BE2C (cell line): ENCODE data around the gene WDR7.

Experiments
- DNase-seq: peaks from one replicate; pipeline ENCODE4 v3.0.0-alpha.2; 2020
- H3K27me3 ChIP-seq: fragments of 250-450 bp; sonication (Bioruptor Pico); 2 replicates; pipeline ENCODE4 v1.5.1; 2020; ENCODE audit warnings: mild to moderate bottlenecking
- H3K36me3 ChIP-seq: fragments of 250-450 bp; sonication (Bioruptor Pico); 2 replicates; pipeline ENCODE4 v1.5.1; 2020; ENCODE audit warnings: mild to moderate bottlenecking
- H3K4me1 ChIP-seq: fragments of 250-450 bp; sonication (Bioruptor Pico); 2 replicates; pipeline ENCODE4 v1.5.1; 2020
- H3K4me3 ChIP-seq: 2 replicates; pipeline ENCODE4 v1.5.1; 2011; ENCODE audit warnings: low read depth, low read length
- H3K9me3 ChIP-seq: fragments of 250-450 bp; sonication (Bioruptor Pico); 2 replicates; pipeline ENCODE4 v1.5.1; 2020
- CTCF ChIP-seq: IDR thresholded peaks from 2 replicates; pipeline ENCODE4 v1.5.1; 2012; ENCODE audit warnings: mild to moderate bottlenecking, low read depth, low read length

Gene WDR7

GRCh38 chr18:57023275-57023882 is 372.2 kb downstream of the WDR7 start:
- no peaks in the 10 kb centered on the region for H3K27me3 ChIP-seq
- no peak for DNase-seq
- H3K4me3 ChIP-seq = no peak overlapping the region

DNA sequence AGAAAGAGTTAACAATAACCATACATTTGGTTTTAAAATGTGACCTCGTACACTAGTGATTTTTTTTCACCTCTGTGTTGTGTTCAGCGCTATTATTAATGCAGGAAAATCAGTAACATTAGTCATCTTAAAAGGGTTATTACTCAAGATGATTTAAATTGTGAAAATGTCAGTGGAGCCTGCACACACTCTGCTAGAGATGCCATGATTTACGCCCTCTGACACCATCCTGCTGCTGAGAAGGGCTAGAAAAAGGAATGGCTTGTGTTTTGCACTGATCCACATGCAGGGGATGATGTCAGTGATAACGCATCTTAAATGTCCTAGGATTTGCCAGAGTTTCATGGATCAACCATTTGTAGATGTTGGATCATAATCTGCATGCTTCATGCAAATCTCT is 374.4 kb downstream of the WDR7 start:
- Histone ChIP-seq H3K27me3 (no peaks in the 10 kb centered on the region), H3K4me1 (no peaks in the 10 kb centered on the region), H3K9me3 (no peaks in the 10 kb centered on the region), H3K36me3 (no peaks in the 10 kb centered on the region), H3K4me3 (no peak overlapping the region)
- TF ChIP-seq CTCF = no peak
- no peak for DNase-seq

More at GRCh38 chr18:57023275-57023882, 372.2 kb downstream of the WDR7 start:
- no peak for TF ChIP-seq CTCF
- no peaks in the 10 kb centered on the region for H3K4me1 ChIP-seq
- no peaks in the 10 kb centered on the region for H3K9me3 ChIP-seq
- H3K36me3 ChIP-seq = no peaks in the 10 kb centered on the region

DNA sequence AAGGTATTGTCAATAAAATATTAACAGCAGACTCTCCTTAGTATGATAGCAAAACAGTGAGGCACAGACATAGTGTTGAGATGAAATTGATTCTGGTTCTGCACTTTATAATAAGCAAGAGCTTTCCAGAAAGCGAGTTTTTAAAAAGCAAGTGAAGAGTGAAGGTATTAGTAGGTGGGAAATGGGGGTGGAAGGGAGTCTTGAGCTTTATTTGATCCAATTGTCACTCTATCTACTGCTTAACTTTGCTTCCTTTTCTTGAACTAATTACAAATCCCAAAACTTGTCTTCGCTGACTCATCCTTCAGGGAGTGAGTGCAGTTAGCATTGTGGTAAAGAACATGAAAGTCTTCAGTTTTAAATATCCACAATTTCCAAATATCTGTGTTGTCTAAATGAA is 375.2 kb downstream of the WDR7 start:
- Histone ChIP-seq H3K9me3 (no peaks in the 10 kb centered on the region), H3K4me1 (no peaks in the 10 kb centered on the region), H3K27me3 (no peaks in the 10 kb centered on the region), H3K36me3 (no peaks in the 10 kb centered on the region), H3K4me3 (no peak overlapping the region)
- DNase-seq = no peak
- no peak for TF ChIP-seq CTCF

DNA sequence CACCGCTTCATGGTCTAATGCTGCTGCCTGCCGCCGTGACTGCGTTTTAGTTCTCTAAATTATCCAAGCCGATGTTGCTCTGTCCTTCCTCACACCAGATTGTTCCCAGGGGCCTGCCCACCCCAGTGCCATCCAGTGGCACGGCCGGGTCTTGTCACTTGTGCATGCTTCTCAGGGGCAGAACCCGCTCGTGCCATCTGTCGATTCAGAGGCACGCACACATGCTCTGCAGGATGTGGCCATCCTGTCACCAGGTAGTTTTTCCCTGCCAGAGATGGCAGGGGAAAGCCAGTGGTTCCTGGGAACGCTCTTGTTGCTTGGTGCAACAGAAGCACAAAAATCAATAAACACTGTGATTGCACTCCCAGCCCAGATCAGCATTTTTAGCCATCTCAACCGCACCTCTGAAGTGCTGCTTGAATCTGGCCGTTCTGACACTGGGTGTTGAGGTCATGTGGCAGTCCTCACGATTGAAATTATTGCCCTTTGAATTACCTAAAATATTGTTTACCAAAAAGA is 376.1 kb downstream of the WDR7 start:
- TF ChIP-seq CTCF = no peak
- Histone ChIP-seq H3K9me3 (no peaks in the 10 kb centered on the region), H3K4me3 (no peak overlapping the region), H3K36me3 (no peaks in the 10 kb centered on the region), H3K27me3 (no peaks in the 10 kb centered on the region), H3K4me1 (no peaks in the 10 kb centered on the region)
- no peak for DNase-seq

- H3K27me3 ChIP-seq = no peaks in the 10 kb centered on the region
- no peaks in the 10 kb centered on the region for H3K4me1 ChIP-seq
- H3K4me3 ChIP-seq = no peak overlapping the region
- H3K36me3 ChIP-seq = no peaks in the 10 kb centered on the region
- H3K9me3 ChIP-seq = no peaks in the 10 kb centered on the region
- DNase-seq = peak; percentile 15
- peak; percentile 23 for TF ChIP-seq CTCF
Measured at GRCh38 chr18:57029761-57030160, 378.6 kb downstream of the WDR7 start.

GRCh38 chr18:57030417-57030816 is 379.3 kb downstream of the WDR7 start:
- DNase-seq = no peak
- no peak for TF ChIP-seq CTCF
- Histone ChIP-seq H3K9me3 (no peaks in the 10 kb centered on the region), H3K36me3 (no peaks in the 10 kb centered on the region), H3K4me1 (no peaks in the 10 kb centered on the region), H3K27me3 (no peaks in the 10 kb centered on the region), H3K4me3 (no peak overlapping the region)
